NCI-H2227 treated with DMSO at 0.1 percent for 48 hours (cell line): ENCODE data around the gene VAV1.

ENCODE experiments used
- DNase-seq: peaks from one replicate; lab custom pipeline; 2025; lab: John Stamatoyannopoulos, UW

The VAV1 gene, protein sequence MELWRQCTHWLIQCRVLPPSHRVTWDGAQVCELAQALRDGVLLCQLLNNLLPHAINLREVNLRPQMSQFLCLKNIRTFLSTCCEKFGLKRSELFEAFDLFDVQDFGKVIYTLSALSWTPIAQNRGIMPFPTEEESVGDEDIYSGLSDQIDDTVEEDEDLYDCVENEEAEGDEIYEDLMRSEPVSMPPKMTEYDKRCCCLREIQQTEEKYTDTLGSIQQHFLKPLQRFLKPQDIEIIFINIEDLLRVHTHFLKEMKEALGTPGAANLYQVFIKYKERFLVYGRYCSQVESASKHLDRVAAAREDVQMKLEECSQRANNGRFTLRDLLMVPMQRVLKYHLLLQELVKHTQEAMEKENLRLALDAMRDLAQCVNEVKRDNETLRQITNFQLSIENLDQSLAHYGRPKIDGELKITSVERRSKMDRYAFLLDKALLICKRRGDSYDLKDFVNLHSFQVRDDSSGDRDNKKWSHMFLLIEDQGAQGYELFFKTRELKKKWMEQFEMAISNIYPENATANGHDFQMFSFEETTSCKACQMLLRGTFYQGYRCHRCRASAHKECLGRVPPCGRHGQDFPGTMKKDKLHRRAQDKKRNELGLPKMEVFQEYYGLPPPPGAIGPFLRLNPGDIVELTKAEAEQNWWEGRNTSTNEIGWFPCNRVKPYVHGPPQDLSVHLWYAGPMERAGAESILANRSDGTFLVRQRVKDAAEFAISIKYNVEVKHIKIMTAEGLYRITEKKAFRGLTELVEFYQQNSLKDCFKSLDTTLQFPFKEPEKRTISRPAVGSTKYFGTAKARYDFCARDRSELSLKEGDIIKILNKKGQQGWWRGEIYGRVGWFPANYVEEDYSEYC

DNA sequence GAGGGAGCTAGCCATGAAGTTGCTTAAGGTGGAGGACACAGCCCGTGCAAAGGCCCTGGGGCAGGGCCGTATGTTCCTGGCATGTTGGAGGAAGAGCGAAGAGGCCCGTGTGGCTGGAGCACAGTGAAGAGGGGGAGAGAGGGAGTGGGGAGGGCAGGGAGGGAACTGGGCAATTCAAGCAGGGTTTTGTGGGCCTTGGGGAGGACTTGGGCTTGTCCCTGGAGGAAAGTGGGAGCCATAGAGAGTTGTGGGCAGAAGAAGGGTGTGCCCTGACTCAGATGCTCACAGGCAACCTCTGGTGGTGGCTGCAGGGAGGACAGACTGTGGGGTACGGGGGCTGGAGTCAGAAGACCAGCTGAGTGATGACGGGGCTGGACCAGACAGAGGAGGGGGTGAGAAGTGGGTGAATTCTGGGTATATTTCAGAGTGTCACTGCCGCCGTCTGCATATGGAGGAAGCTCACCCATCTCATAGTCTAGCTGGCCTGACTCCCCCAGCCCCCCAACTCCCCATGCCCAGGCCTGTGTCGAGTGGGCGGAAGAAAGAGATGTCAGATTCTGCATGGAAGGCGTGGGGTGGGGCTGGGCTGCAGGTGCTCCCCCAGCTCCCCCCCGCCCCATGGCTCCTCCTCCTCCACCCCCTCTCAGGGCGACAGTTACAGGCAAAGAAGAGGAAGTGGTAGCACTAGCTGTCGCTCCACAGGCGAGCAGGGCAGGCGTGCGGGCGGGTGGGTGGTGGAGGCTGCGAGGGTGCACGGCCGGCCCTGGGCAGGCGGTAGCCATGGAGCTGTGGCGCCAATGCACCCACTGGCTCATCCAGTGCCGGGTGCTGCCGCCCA lies at the start of gene VAV1:
Gene VAV1, plus strand, starts transcription at position 681 of the 838 bp plus-strand sequence. Its CDS starts 100 bp downstream, at position 781.
- DNase-seq, result no peak

DNA sequence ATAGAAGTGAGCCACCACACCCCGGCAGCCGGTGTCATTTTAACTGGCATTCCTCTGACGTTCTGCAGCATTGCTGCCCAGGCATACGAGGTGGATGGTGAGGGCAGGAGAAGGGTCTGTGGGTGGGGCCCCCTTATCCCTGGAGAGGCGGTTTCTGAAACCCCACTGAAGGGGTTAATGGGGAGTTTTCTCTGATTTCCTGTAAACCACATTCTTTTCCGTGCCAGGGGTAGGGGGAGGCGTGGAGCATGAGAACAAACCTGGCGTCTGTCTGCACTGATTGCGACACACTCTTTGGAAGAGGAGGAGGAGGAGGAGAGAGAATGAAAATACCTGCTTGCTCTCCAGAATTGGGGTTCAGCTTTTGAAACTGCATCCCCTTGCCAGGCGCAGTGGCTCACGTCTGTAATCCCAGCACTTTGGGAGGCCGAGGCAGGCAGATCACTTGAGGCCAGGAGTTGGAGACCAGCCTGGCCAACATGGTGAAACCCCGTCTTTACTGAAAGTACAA lies 49.3 kb upstream of the VAV1 start:
- DNase-seq, result no peak

DNA sequence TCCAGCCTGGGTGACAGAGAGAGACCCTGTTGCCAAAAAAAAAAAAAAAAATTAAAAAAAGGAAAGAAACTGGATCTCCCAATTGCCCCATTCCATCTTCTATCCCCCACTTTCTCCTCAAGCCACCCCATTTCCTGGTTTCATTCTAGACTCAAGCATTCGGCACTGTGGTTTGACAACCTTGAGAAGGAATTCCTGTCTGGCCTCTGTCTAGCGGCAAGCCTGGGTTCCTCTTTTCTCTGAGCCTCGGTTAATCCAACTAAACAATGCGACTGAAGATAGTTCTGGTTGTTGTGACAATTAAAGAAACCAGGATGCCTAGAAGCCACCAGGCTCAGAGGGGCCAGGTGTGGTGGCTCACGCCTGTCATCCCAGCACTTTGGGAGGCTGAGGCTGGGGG lies 48.8 kb upstream of the VAV1 start:
- no peak for DNase-seq

DNA sequence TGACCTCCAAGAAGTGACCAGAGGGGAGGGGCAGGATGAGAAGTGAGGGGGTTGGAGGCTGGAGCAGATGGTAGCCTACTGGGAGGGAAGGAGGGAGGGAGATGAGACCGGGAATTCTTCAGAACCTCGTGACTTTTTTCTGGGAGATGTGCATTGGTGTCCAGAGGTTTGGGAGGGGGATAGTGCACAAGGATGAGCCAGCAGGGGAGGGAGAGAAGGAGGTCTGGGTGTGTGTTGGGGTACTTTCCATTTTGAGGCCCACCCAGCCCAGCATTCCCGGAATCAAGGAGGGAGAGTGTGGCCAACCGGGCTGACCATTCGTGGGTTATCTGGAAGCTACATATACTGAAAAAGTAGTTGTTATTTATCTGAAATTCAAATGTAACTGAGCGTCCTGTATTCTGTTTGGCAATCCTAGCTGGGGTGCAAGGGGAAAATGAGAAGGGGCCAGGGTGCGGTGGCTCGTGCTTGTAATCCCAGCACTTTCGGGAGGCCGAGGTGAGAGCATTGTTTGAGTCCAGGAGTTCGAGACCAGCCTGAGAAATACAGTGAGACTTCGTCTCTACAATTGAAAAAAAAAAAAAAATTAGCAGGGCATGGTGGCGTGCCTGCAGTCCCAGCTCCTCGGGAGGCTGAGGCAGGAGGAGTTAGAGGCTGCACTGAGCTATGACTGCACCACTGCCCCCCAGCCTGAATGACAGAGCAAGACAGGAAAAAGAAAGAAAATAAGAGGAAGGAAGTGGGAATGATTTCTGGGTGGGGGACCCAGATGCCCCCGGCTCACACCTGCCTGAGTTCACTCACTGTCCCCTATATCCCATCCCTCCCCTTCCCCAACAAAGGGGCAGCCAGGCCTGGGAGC lies 47.6 kb upstream of the VAV1 start:
- no peak for DNase-seq

DNA sequence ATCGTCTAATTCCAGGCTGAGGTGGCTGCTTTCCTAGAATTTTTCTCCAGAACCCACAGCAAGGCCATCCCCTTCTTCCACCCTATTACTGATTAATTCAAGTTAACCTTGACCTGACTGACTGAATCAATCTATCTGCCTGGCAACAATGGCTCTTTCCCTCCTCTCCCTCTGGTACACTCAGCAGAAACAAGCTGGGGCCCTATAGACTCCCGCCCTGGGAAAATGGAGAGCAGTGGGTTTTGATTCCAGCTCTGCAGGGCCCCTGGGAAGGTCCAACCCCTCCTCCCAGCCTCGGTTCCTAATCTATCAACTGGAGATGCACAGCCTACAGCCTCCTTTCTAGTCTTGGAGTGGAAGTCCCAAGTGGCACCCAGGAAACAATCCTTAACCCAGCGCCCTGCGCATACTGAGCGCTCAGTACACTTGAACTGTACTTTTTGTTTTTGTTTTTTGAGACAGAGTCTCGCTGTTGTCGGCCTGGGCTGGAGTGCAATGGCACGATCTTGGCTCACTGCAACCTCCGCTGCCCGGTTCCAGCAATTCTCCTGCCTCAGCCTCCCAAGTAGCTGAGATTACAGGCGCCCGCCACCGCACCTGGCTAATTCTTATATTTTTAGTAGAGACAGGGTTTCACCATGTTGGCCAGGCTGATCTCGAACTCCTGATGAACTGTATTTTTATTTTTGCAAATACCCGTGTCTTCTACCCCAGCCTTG lies 46.8 kb upstream of the VAV1 start:
- DNase-seq, result no peak

DNA sequence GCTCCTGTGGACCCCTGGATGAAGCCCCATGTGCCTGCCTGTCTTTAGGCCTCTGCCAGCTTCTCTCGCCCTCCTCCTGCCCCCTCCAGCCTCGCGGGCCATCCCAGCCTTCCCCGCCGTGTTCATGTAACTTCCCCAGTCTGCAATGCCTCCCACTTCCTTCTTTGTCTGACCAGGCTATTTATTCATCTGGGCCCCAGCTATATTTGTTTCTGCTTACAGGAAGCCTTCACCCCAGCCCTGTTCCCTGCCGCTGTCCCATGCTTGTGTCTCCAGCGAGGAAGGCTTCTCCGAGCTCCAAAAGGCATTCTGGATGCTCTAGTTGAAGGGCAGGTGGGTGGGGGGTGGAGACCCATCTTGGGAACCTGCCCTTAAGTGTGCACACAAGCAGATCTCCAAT lies 44.2 kb upstream of the VAV1 start:
- DNase-seq, result no peak

DNA sequence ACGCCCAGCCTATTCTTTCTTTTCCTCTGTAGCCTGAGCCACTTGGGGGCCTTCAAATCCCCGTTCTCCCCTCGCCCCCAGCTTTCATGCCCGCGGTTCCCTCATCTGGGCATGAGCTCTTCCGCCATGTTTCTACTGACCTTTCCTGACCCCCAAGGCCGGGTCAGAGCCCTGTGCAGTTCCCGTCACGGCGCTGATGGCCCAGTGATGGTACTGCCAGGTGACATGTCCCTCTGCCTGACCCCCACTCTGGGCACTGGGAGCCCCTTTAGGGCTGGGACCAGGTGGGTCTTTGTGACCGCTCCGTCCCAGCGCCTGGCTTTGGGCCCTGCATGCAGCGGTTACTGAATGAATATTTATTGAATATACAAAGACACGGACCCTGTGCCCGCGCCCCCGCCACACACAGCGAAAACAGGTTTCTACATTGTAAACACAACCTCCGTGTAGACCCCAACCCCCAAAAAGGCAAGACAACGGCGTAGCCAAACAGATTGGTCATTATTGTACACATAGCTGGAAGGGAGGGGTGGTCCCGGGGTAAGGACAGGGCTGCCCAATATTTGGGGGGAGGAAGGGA lies 42.8 kb upstream of the VAV1 start:
- no peak for DNase-seq

DNA sequence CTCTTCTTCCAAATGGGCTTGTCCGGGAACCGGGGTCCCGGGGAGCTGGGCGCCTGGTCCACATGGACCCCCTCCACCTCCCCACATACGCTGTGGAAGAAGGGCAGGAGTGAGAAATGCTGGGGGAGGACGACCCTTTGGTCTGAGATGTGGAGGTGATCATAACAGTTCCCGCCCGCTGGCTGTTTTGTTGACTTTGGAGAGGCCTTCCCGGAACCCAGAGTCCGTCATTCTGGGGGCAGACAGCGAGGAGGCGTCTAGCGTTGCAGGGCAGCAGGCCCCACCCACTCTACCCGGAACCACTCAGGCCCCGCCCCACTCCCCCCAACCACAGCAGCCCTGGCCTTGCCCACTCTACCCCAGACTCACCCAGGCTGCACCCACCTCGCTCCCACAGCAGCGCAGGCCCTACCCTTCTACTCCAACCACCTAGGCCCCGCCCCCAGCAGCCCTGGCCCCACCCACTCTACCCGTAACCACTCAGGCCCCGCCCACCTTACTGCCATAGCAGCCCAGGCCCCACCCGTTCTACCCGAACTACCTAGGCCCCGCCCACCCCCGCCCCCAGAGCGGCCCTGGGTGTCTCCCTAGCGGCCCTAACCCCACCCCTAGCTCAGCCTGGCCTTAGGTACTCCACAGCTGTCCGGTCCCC lies 42.2 kb upstream of the VAV1 start:
- no peak for DNase-seq

DNA sequence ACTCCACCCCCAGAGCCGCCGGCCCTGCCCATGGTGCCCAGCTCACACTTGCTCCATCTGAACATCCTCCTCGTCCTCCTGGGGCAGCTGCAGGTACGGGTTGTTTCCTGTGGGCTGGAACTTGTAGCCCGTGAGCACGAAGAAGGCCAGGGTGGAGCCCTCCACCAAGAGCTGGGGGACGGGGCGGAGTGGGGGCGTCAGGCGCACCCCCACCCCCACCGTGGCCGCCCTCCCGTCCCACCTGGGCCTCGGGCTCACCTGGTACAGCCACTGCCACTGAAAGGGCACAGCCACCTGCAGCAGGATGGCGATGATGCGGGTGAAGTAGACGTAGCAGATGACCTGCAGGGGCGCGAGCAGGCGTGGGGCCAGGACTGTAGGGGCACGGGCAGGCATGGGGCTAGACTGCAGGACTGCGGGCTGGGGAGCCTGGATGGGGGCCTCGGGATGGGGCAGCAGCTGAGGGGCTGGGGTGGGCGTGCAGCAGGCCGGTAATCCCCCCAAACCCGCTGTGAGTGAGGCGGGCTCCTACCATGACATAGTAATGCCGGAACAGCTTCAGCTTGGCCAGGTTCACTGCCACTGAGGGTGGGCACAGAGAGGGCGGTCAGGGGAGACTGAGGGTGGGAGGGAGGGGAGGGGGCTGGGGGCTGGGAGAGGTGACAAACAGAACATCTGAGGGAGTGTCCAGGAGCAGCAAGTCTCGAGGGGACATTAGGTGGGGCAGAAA lies 41.4 kb upstream of the VAV1 start:
- DNase-seq, result no peak

DNA sequence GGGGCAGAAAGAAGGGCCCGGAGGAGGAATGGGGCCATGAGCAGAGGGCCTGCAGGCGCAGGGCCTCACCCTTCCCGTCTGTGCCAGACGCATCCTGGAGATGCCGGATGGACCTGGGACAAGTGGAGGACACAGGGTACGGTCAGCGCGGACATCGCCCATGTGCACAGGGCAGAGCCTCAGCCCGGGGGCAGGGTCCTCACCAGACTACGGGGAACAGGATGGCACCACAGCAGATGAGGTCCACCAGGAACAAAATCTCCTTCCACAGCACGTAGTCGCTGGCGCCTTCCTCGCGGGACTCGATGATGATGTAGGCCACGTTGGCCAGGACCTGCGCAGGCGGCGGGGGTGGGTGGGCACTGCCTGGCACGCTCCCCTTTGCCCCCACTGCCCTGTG lies 40.7 kb upstream of the VAV1 start:
- DNase-seq, result no peak

DNA sequence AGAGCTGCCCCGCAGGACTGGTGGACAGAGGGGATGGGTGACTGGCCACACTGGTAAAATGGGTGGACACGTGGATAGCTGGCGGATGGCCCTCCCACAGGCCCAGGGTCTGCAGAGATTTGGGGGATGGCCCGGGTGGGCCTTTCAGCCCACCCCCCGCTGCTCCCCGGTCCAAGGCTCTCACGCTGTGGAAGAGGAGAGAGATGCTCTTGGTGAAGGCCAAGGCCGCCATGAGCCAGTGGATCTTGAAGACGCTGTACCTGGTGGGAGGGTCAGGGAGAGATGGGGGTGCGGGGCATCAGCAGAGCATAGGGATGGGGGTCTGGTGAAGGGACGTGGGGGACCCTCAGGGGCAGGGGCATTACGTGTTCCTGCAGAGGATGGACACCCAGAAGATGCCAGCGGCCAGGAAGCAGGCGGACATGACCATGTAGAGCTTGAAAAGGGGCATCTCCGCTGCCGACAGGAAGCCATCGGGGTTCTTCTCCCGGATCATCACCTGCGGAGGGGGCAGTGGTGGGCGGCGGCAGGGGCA lies 39.6 kb upstream of the VAV1 start:
- DNase-seq, result no peak

DNA sequence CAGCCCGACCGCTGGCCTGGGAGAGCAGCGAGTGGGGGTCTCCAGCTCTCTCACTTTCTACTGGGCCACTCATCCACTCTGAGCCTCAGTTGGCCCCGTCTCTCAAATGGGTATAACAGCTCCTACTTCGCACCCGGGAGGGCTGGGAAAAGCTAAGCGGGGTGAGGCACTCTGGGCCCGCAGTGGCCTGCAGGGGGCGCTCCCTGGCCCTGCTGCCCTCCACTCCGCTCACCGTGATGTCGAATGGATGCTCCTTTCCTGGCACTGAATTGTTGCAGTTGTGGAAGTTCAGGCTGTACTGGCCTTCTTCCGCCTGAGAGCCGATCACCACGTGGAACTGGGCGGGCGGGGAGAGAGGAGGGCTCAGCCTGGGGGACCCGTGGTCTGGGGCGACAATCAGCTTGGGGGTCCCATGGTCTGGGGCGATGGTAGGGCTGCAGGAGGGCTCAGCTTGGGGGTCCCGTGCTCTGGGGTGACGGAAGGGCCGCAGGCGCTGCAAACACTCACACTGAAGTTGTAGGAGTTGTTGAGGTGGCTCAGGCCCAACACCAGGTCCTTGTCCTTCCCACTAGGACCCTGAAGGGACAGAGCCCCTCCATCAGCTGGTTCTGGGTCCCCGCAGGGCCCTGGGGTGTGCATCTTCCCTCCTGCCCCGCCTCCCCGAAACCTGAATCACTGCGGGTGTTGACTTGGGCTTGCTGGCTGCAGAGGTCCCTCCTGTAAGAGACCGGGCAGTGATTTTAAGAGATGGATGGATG lies 39.0 kb upstream of the VAV1 start:
- DNase-seq, result no peak

DNA sequence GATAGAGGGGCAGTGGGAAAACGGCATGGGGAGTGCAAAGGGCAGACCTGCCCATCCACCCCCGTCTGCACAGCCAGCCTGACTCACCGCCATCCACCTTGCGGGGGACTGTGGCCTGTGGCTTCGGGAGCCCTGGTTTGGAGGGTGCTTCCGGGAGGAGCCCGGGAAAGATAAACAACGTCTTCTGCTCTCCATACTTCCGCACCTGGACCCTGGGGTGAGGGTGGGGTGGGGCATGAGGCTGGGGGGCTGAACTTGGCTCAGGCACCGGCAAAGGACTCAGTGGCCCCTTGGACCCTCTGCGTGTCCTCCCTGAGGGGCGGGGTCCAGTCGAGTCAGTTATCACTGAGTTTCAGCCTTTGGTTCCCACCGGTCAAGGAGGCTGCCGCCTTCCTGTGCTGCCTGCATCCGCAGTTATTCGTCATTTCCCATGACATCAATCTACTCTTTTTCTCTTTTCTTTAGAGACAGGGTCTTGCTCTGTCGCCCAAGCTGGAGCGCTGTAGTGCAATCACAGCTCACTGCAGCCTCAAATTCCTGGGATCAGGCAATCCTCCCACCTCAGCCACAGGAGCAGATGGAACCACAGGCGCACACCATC lies 38.3 kb upstream of the VAV1 start:
- no peak for DNase-seq

DNA sequence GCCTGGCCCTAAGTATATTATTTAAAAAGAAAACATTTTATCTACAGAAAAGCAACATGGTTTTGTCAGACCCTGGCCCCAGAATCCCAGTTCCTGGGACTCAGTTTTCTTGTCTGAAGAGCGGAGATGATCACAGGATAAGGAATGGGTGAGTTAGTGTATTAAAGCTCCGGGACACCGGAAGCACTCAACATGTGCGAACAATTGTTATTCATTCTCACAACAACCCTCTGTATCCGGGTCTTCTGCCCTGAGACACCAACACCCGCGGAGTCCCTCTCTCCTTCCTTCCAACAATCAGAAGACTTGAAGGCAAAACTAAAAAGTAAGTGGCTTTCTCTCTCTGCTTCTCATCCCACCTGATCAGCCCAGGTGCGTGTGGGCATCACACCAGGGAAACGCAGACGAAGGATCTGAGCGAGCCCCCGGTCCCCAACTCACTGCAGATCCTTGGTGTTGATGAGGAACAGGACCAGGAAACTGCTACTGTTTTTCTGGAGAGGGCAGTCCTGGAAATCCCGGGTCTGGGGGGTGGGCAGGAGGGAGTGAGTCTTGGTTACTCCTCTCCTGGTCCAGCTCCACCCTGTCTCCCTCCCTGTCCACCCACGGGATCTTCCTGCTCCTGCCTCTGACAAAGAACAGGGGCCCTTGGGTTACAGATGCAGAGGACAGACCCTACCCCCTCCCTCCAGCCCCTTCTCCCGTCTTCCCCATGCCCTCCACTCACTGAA lies 37.2 kb upstream of the VAV1 start:
- DNase-seq, result no peak

DNA sequence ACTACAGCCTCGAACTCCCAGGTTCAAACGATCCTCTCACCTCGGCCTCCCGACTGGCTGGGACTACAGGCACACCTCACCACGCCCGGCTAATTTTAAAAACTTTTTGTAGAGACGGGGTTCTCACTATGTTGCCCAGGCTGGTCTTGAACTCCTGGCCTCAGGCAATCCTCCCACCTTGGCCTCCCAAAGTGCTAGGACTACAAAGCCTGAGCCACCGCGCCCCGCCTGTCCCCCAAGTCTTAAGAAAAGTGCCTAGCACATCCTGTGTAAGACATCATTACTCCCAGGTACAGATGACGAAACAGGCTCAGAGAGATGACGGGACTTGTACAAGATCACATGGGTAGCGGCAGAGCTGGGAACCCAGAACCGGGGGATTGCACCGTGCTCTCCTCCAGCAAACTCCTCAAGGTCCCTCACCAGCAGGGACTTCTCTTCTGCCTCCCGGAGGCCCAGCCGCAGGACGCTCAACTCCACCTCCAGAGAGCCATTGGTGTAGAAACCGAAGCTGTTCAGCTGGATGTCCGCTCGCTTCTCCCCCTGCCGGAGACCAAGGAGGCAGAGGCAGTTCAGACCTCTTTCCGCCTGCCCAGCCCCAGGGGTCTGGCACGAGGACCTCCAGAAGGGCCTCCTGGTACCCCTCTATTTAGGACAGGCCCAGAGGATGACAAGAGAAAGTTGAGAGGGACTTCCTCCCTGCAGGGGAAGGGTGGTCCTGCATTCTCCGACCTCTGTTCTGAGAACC lies 36.2 kb upstream of the VAV1 start:
- DNase-seq, result peak; percentile 45

DNA sequence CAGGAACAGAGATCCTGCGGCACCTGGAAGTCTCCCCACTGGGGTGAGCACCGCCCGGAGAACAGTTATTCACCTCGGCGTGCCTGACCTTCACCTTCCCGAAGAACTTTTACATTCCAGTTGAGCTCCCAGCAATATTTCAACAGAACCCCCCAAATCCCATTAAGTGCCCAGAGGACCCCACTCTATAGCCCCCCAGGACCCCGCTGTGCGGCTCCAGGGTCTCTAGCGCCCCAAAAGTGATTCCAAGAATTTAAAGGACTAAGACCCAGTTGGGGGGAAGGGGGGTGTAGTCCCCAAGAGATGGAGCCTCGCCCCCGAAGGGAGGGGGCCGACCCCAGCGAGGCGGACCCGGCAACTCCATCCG lies 35.6 kb upstream of the VAV1 start:
- DNase-seq, result no peak
